CD14-positive monocyte (primary cell): ENCODE data around the gene PPFIA4. TPM values are rescaled to one million over a fixed set of nuclear protein-coding genes. Genes with fewer than 3 reads are reported as not detected.

Source experiments
- DNase-seq, 3 donors: peaks; one replicate each; pipeline ENCODE4 v3.0.0-alpha.2; 2011 to 2022
- H2AFZ ChIP-seq: 2 replicates; pipeline ENCODE4 v1.6.0; 2012; ENCODE audit warnings: mild to moderate bottlenecking, low read depth, low read length, inconsistent platforms; ENCODE audit not compliant: insufficient read depth, poor library complexity, severe bottlenecking
- H3K27ac ChIP-seq, 2 donors: 1 replicate in 1 of 2; 2 replicates in 1 of 2; pipeline ENCODE4 v1.5.1; 2012 to 2013; ENCODE audit warnings: low read length in 2 of 2, control low read depth in 1 of 2, inconsistent platforms in 1 of 2, low read depth in 1 of 2, mild to moderate bottlenecking in 1 of 2
- H3K27me3 ChIP-seq, 2 donors: one replicate each; pipeline versions ENCODE4 v1.6.0 to v1.6.1; 2011 to 2013; ENCODE audit warnings: low read length in 2 of 2; ENCODE audit not compliant: control insufficient read depth in 2 of 2, insufficient read depth in 2 of 2
- H3K36me3 ChIP-seq, 2 donors: replicated peaks in 1 of 2; 1 replicate in 1 of 2; 2 replicates in 1 of 2; pipeline versions ENCODE4 v1.5.1 to v1.6.1; 2012 to 2013; ENCODE audit warnings: low read length in 2 of 2, control low read depth in 1 of 2, inconsistent platforms in 1 of 2, mild to moderate bottlenecking in 1 of 2; ENCODE audit not compliant: insufficient read depth in 2 of 2, control insufficient read depth in 1 of 2
- H3K4me1 ChIP-seq, 2 donors: 1 replicate in 1 of 2; 2 replicates in 1 of 2; pipeline versions ENCODE4 v1.5.1 to v1.6.1; 2012 to 2013; ENCODE audit warnings: low read length in 2 of 2, control low read depth in 1 of 2, inconsistent platforms in 1 of 2, mild to moderate bottlenecking in 1 of 2, moderate library complexity in 1 of 2; ENCODE audit not compliant: insufficient read depth in 2 of 2, control insufficient read depth in 1 of 2
- H3K4me2 ChIP-seq: replicated peaks from 2 replicates; pipeline ENCODE3; 2012; ENCODE audit warnings: low read length, moderate library complexity, mild to moderate bottlenecking; ENCODE audit not compliant: poor library complexity, severe bottlenecking; ENCODE audit errors: extremely low read depth
- H3K4me3 ChIP-seq, 3 experiments: fragments of 200-600 bp in 1 of 3; sonication (generic) in 1 of 3; replicated peaks in 1 of 3; 1 replicate in 2 of 3; 2 replicates in 1 of 3; pipeline ENCODE4 v1.5.1; 2011 to 2013; ENCODE audit warnings: low read length in 3 of 3, mild to moderate bottlenecking in 3 of 3, control low read depth in 2 of 3, low read depth in 2 of 3, inconsistent platforms in 1 of 3, moderate library complexity in 1 of 3
- H3K79me2 ChIP-seq: 2 replicates; pipeline ENCODE4 v1.6.0; 2012; ENCODE audit warnings: mild to moderate bottlenecking, control low read depth, inconsistent platforms, low read length, moderate library complexity; ENCODE audit not compliant: insufficient read depth
- H3K9ac ChIP-seq: 2 replicates; pipeline ENCODE4 v1.6.0; 2017; ENCODE audit warnings: low read length, mild to moderate bottlenecking; ENCODE audit not compliant: insufficient read depth, poor library complexity, severe bottlenecking
- H3K9me3 ChIP-seq, 2 donors: replicated peaks in 1 of 2; 1 replicate in 1 of 2; 2 replicates in 1 of 2; pipeline versions ENCODE4 v1.5.1 to v1.6.1; 2012 to 2013; ENCODE audit warnings: low read length in 2 of 2, control low read depth in 1 of 2; ENCODE audit not compliant: control insufficient read depth in 1 of 2, insufficient read depth in 1 of 2
- H4K20me1 ChIP-seq: 2 replicates; pipeline ENCODE4 v1.6.0; 2012; ENCODE audit warnings: mild to moderate bottlenecking, low read length, control low read depth, moderate library complexity; ENCODE audit not compliant: insufficient read depth
- H3K27ac Mint-ChIP-seq, 7 donors: one replicate each; pipeline ENCODE4 v1.8.0; 2020; ENCODE audit warnings: mild to moderate bottlenecking in 7 of 7, mixed read lengths in 7 of 7, moderate library complexity in 6 of 7, inconsistent platforms in 2 of 7
- H3K27me3 Mint-ChIP-seq, 3 donors: one replicate each; pipeline ENCODE4 v1.8.0; 2021 to 2022; ENCODE audit warnings: low read depth in 3 of 3, mild to moderate bottlenecking in 3 of 3, mixed read lengths in 3 of 3, moderate library complexity in 3 of 3, inconsistent platforms in 1 of 3
- H3K36me3 Mint-ChIP-seq, 2 donors: one replicate each; pipeline ENCODE4 v1.8.0; 2020; ENCODE audit warnings: mixed read lengths in 2 of 2, inconsistent platforms in 1 of 2, mild to moderate bottlenecking in 1 of 2
- H3K4me1 Mint-ChIP-seq: one replicate; pipeline ENCODE4 v1.8.0; 2020; ENCODE audit warnings: mild to moderate bottlenecking, mixed read lengths
- H3K4me3 Mint-ChIP-seq, 2 donors: one replicate each; pipeline ENCODE4 v1.8.0; 2020; ENCODE audit warnings: mild to moderate bottlenecking in 2 of 2, mixed read lengths in 2 of 2, moderate library complexity in 1 of 2
- H3K9me3 Mint-ChIP-seq, 7 donors: one replicate each; pipeline ENCODE4 v1.8.0; 2020 to 2022; ENCODE audit warnings: mixed read lengths in 7 of 7, mild to moderate bottlenecking in 6 of 7, moderate library complexity in 6 of 7, inconsistent platforms in 2 of 7
- CTCF ChIP-seq: fragments of 200-600 bp; IDR thresholded peaks from one replicate; pipeline ENCODE4 v1.8.0; 2022; ENCODE audit warnings: antibody characterized with exemption, mild to moderate bottlenecking
- WGBS: methylation state at CpG from one replicate; pipeline ENCODE4 v1.1.5; 2013; ENCODE audit warnings: missing lambda C conversion rate; ENCODE audit not compliant: insufficient coverage; 5-methylcytosine and 5-hydroxymethylcytosine counted together
- intact Hi-C, 2 donors: fragments of 100-400 bp; cut with micrococcal nuclease; formaldehyde crosslinking; loops; one replicate each; pipeline versions ENCODE4 v1.15.0 to v1.15.1; 2023
- polyA plus RNA-seq, 3 donors: library from polyadenylated mRNA; depleted of rRNA in 1 of 3; unstranded in 2 of 3; stranded (reverse) in 1 of 3; fragments of 300-500 nt in 2 of 3; fragments of >200 nt in 1 of 3; fragmentation: Illumina TruSeq in 2 of 3; gene quantifications; 1 replicate in 2 of 3; 2 replicates in 1 of 3; pipeline ENCODE4 v1.2.3, GENCODE V29; 2012 to 2021

Gene PPFIA4
- polyA plus RNA-seq, 3 donors, result 0.52 to 1.0 (median 0.97) TPM

DNA sequence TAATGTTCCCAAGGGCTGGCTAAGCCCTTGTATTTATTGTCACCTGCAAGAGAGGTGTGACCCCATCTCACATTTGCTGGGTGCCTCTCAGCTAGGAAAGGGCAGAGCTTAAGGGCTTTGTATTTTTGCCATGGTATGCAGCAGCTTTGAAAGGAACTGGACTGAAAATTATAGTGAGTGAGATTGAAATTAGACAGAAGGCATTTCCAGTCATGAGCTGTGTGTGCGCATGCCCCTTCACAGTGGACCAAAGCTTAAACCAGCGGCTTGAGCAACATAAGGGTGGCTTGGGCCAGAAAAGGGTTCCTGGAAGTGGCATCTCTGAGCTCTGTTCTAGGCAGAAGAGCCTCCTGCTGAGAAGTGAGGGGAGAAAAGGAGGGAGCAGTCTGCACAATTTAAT lies 39.7 kb downstream of the PPFIA4 start:
- peaks cover 0 to 2% (median under 1%) of the 10 kb centered on the region in 7 donors for H3K9me3 Mint-ChIP-seq

DNA sequence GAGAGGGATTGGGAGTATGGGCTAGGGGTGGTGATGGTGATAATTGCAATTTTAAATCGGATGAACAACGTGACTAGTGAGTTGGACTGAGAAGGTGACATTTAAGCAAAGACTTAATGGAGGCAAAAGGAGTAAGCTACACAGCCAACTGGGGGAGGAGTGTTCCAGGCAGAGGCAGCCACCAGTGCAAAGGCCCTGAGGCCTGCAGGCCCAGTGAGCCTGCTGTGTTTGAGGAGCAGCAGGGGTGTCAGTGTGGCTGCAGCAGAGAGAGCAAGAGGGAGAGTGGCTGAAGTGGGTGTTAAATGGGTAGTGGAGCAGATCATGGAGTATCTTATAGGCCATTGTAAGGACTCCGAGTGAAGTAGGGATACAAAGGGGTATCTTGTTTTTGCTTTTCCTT lies 40.7 kb downstream of the PPFIA4 start:
- H3K9me3 Mint-ChIP-seq, result peaks cover 0 to 2% (median 0%) of the 10 kb centered on the region in 7 donors
- WGBS, result 96% methylated on average over 2 of the region's 3 CpGs
- peak overlapping the region in 1 of 2 donors; percentile 9 for H3K4me3 Mint-ChIP-seq
- Histone ChIP-seq H3K27me3 (no peaks in the 10 kb centered on the region), H3K79me2 (no peaks in the 10 kb centered on the region), H4K20me1 (no peaks in the 10 kb centered on the region), H3K36me3 (peaks cover 0 to 5% of the 10 kb centered on the region in 2 donors), H3K27ac (no peak overlapping the region), H3K4me3 (no peak overlapping the region), H3K9ac (no peak overlapping the region), H3K9me3 (no peaks in the 10 kb centered on the region), H3K4me1 (peaks cover 44 to 47% of the 10 kb centered on the region in 2 donors), H3K4me2 (no peak overlapping the region), H2AFZ (no peak overlapping the region)
- no peak for TF ChIP-seq CTCF
- peaks cover 2 to 4% (median 2%) of the 10 kb centered on the region in 3 donors for H3K27me3 Mint-ChIP-seq
- intact Hi-C loops, result no loop called here
- peaks cover 63% of the 10 kb centered on the region for H3K4me1 Mint-ChIP-seq
- DNase-seq, result no peak
- H3K27ac Mint-ChIP-seq, result peak overlapping the region in 1 of 7 donors; percentile 76
- peaks cover 38 to 64% of the 10 kb centered on the region in 2 donors for H3K36me3 Mint-ChIP-seq

More for the DNA sequence above, 39.7 kb downstream of the PPFIA4 start:
- no peak overlapping the region for H3K27ac ChIP-seq
- H3K27me3 ChIP-seq, result no peaks in the 10 kb centered on the region
- H3K36me3 ChIP-seq, result no peaks in the 10 kb centered on the region
- Mint-ChIP-seq H3K4me3 (peak overlapping the region; percentile 6 to 44), H3K36me3 (peaks cover 34 to 62% of the 10 kb centered on the region in 2 donors), H3K27ac (no peak overlapping the region), H3K27me3 (peaks cover 2 to 4% (median 2%) of the 10 kb centered on the region in 3 donors), H3K4me1 (peaks cover 71% of the 10 kb centered on the region)
- H3K9ac ChIP-seq, result no peak overlapping the region
- H2AFZ ChIP-seq, result no peak overlapping the region
- intact Hi-C loops, result no loop called here
- H3K79me2 ChIP-seq, result peaks cover 6% of the 10 kb centered on the region
- H3K4me1 ChIP-seq, result peaks cover 47 to 51% of the 10 kb centered on the region in 2 donors
- no peaks in the 10 kb centered on the region for H3K9me3 ChIP-seq
- TF ChIP-seq CTCF, result no peak
- DNase-seq, result no peak
- H3K4me2 ChIP-seq, result no peak overlapping the region
- no peak overlapping the region for H3K4me3 ChIP-seq
- 100% methylated on average over 2 of the region's 2 CpGs for WGBS
- H4K20me1 ChIP-seq, result no peaks in the 10 kb centered on the region
